Thoracic aorta (tissue), 2 donors: Measurements from ENCODE around the gene HERPUD1. TPM values are rescaled to one million over a fixed set of nuclear protein-coding genes. Genes with fewer than 3 reads are reported as not detected.

ENCODE experiments used
- ATAC-seq: fragments of 150-250 bp; one replicate; pipeline ENCODE4 v1.8.0; 2017; ENCODE audit warnings: low read depth; ENCODE audit not compliant: insufficient number of reproducible peaks, low FRiP score
- DNase-seq: peaks from one replicate; pipeline ENCODE4 v3.0.0-alpha.2; 2020; ENCODE audit warnings: low spot score
- H3K27ac ChIP-seq, 2 donors: fragments of 200-600 bp; sonication (generic); 1 replicate in 1 of 2; 2 replicates in 1 of 2; pipeline ENCODE4 v1.5.1; 2016; ENCODE audit warnings: mild to moderate bottlenecking in 2 of 2, moderate library complexity in 2 of 2
- H3K27me3 ChIP-seq: fragments of 200-600 bp; sonication (generic); replicated peaks from 2 replicates; pipeline ENCODE4 v1.6.0; 2016; ENCODE audit warnings: mild to moderate bottlenecking; ENCODE audit not compliant: insufficient read depth
- H3K36me3 ChIP-seq: fragments of 200-600 bp; sonication (generic); one replicate; pipeline ENCODE4 v1.5.1; 2016
- H3K4me1 ChIP-seq, 2 donors: fragments of 200-600 bp; sonication (generic); 1 replicate in 1 of 2; 2 replicates in 1 of 2; pipeline versions ENCODE4 v1.5.1 to v1.6.0; 2016; ENCODE audit warnings: low read depth in 2 of 2, mild to moderate bottlenecking in 1 of 2; ENCODE audit not compliant: control insufficient read depth in 1 of 2
- H3K4me3 ChIP-seq: fragments of 200-600 bp; sonication (generic); 2 replicates; pipeline ENCODE4 v1.5.1; 2016; ENCODE audit warnings: mild to moderate bottlenecking
- H3K9me3 ChIP-seq: fragments of 200-600 bp; sonication (generic); 2 replicates; pipeline ENCODE4 v1.5.1; 2016
- CTCF ChIP-seq: fragments of 200-600 bp; sonication (generic); IDR thresholded peaks from one replicate; pipeline ENCODE4 v1.5.1; 2019; ENCODE audit warnings: antibody characterized with exemption
- total RNA-seq, 2 donors: library from RNA; depleted of rRNA; stranded (reverse); fragments of >200 nt; gene quantifications; one replicate each; pipeline versions ENCODE4 v1.1.0 to v1.2.3, GENCODE V29; 2016

Gene HERPUD1
- total RNA-seq, 2 donors from 2014 or later = 220 to 232 TPM

- no peaks in the 10 kb centered on the region for H3K36me3 ChIP-seq
- H3K4me3 ChIP-seq = no peak overlapping the region
- no peaks in the 10 kb centered on the region for H3K9me3 ChIP-seq
- no peak overlapping the region for H3K27ac ChIP-seq
- no peak for ATAC-seq
- no peak for DNase-seq
- no peaks in the 10 kb centered on the region for H3K27me3 ChIP-seq
- TF ChIP-seq CTCF = no peak
- no peaks in the 10 kb centered on the region for H3K4me1 ChIP-seq
These were observed 45.6 kb upstream of the HERPUD1 start for GRCh38 chr16:56886296-56886695.

GRCh38 chr16:56886826-56887225 is 45.1 kb upstream of the HERPUD1 start:
- H3K9me3 ChIP-seq = no peaks in the 10 kb centered on the region
- no peak for ATAC-seq
- TF ChIP-seq CTCF = no peak

GRCh38 chr16:56888806-56889205 is 43.1 kb upstream of the HERPUD1 start:
- H3K4me3 ChIP-seq = no peak overlapping the region
- H3K36me3 ChIP-seq = no peaks in the 10 kb centered on the region
- no peak for DNase-seq
- TF ChIP-seq CTCF = no peak
- no peaks in the 10 kb centered on the region for H3K4me1 ChIP-seq
- no peak overlapping the region for H3K27ac ChIP-seq
- H3K27me3 ChIP-seq = no peaks in the 10 kb centered on the region
- no peak for ATAC-seq
- H3K9me3 ChIP-seq = no peaks in the 10 kb centered on the region

More at GRCh38 chr16:56886826-56887225, 45.1 kb upstream of the HERPUD1 start:
- no peaks in the 10 kb centered on the region for H3K4me1 ChIP-seq
- no peak for DNase-seq
- no peak overlapping the region for H3K27ac ChIP-seq
- no peaks in the 10 kb centered on the region for H3K36me3 ChIP-seq
- no peaks in the 10 kb centered on the region for H3K27me3 ChIP-seq
- H3K4me3 ChIP-seq = no peak overlapping the region

- Histone ChIP-seq H3K9me3 (no peaks in the 10 kb centered on the region), H3K4me3 (no peak overlapping the region), H3K36me3 (no peaks in the 10 kb centered on the region), H3K27me3 (no peaks in the 10 kb centered on the region), H3K4me1 (no peaks in the 10 kb centered on the region), H3K27ac (no peak overlapping the region)
- no peak for ATAC-seq
- TF ChIP-seq CTCF = no peak
- no peak for DNase-seq
These were observed 42.7 kb upstream of the HERPUD1 start for GRCh38 chr16:56889206-56889605.

GRCh38 chr16:56891685-56892084 is 40.3 kb upstream of the HERPUD1 start:
- no peak for TF ChIP-seq CTCF
- no peak overlapping the region for H3K27ac ChIP-seq
- H3K4me1 ChIP-seq = no peaks in the 10 kb centered on the region
- no peak for DNase-seq
- H3K27me3 ChIP-seq = no peaks in the 10 kb centered on the region
- no peak for ATAC-seq
- H3K9me3 ChIP-seq = no peaks in the 10 kb centered on the region
- H3K36me3 ChIP-seq = no peaks in the 10 kb centered on the region
- no peak overlapping the region for H3K4me3 ChIP-seq
